Keratinocyte (primary cell): Measurements from ENCODE around the gene MDM4. TPM values are rescaled to one million over a fixed set of nuclear protein-coding genes. Genes with fewer than 3 reads are reported as not detected.

ENCODE experiments used
- DNase-seq: peaks from one replicate; pipeline ENCODE4 v3.0.0-alpha.2; 2011; ENCODE audit warnings: low read depth, missing footprints, low spot score
- FAIRE-seq: peaks from 2 replicates; lab custom pipeline; 2011; peaks lifted over from hg19 to GRCh38; lab: Jason Lieb, UNC
- H2AFZ ChIP-seq: 2 replicates; pipeline ENCODE4 v1.6.0; 2012; ENCODE audit warnings: low read length, control low read depth, inconsistent platforms; ENCODE audit not compliant: control insufficient read depth
- H3K27ac ChIP-seq: 2 replicates; pipeline ENCODE4 v1.5.1; 2011; ENCODE audit warnings: low read length; ENCODE audit not compliant: control insufficient read depth, insufficient read depth
- H3K27me3 ChIP-seq: 3 replicates; pipeline ENCODE4 v1.6.0; 2011; ENCODE audit warnings: low read length; ENCODE audit not compliant: control insufficient read depth, insufficient read depth; ENCODE audit errors: extremely low read depth
- H3K36me3 ChIP-seq, 2 experiments: 2 replicates in 1 of 2; 3 replicates in 1 of 2; pipeline ENCODE4 v1.5.1; 2011; ENCODE audit warnings: low read length in 2 of 2, mild to moderate bottlenecking in 1 of 2; ENCODE audit not compliant: control insufficient read depth in 2 of 2, insufficient read depth in 2 of 2; ENCODE audit errors: extremely low read depth in 1 of 2
- H3K4me1 ChIP-seq: 3 replicates; pipeline ENCODE4 v1.5.1; 2011; ENCODE audit warnings: low read length; ENCODE audit not compliant: control insufficient read depth, insufficient read depth; ENCODE audit errors: extremely low read depth
- H3K4me2 ChIP-seq: 3 replicates; pipeline ENCODE4 v1.6.0; 2011; ENCODE audit warnings: low read depth, low read length; ENCODE audit not compliant: control insufficient read depth, insufficient read depth; ENCODE audit errors: extremely low read depth
- H3K4me3 ChIP-seq, 3 experiments: fragments of 200-600 bp in 1 of 3; sonication (generic) in 1 of 3; 2 replicates in 2 of 3; 3 replicates in 1 of 3; pipeline ENCODE4 v1.5.1; 2011 to 2016; ENCODE audit warnings: low read length in 3 of 3, mild to moderate bottlenecking in 3 of 3, control low read depth in 2 of 3, inconsistent platforms in 1 of 3, low read depth in 1 of 3, mixed read lengths in 1 of 3, mixed run types in 1 of 3, moderate library complexity in 1 of 3; ENCODE audit not compliant: control insufficient read depth in 2 of 3, insufficient read depth in 2 of 3; ENCODE audit errors: extremely low read depth in 1 of 3
- H3K79me2 ChIP-seq: 2 replicates; pipeline ENCODE4 v1.6.0; 2012; ENCODE audit warnings: low read length; ENCODE audit not compliant: control insufficient read depth, insufficient read depth
- H3K9ac ChIP-seq: 3 replicates; pipeline ENCODE4 v1.6.0; 2011; ENCODE audit warnings: low read length; ENCODE audit not compliant: control insufficient read depth, insufficient read depth; ENCODE audit errors: extremely low read depth
- H3K9me1 ChIP-seq: 3 replicates; pipeline ENCODE4 v1.6.0; 2011; ENCODE audit warnings: low read length; ENCODE audit not compliant: control insufficient read depth, insufficient read depth; ENCODE audit errors: extremely low read depth
- H3K9me3 ChIP-seq: 2 replicates; pipeline ENCODE4 v1.5.1; 2012; ENCODE audit warnings: low read depth, low read length; ENCODE audit not compliant: control insufficient read depth
- H4K20me1 ChIP-seq: 3 replicates; pipeline ENCODE4 v1.6.0; 2011; ENCODE audit warnings: low read length; ENCODE audit not compliant: control insufficient read depth, insufficient read depth; ENCODE audit errors: extremely low read depth
- CTCF ChIP-seq, 3 experiments: IDR thresholded peaks in 1 of 3; conservative IDR thresholded peaks in 1 of 3; optimal IDR thresholded peaks in 1 of 3; 2 replicates in 2 of 3; 3 replicates in 1 of 3; pipeline versions ENCODE3 to v1.5.1; 2011; ENCODE audit warnings: low read length in 3 of 3, mild to moderate bottlenecking in 3 of 3, moderate library complexity in 2 of 3, control low read depth in 1 of 3, inconsistent platforms in 1 of 3; ENCODE audit not compliant: insufficient read depth in 2 of 3; ENCODE audit errors: extremely low read depth in 1 of 3
- EZH2 ChIP-seq: IDR thresholded peaks from one replicate; pipeline ENCODE4 v1.6.1; 2012; ENCODE audit warnings: inconsistent platforms, mild to moderate bottlenecking, low read length, moderate library complexity
- dilution Hi-C: fragments of 300-500 bp; cut with MboI; formaldehyde crosslinking; loops from one replicate; pipeline ENCODE4 v1.7.0; 2020; ENCODE audit warnings: low sequenced_read_pairs; ENCODE audit not compliant: extremely low pct_ligation_motif_present
- polyA plus RNA-seq, 5 experiments: library from polyadenylated mRNA; depleted of rRNA in 3 of 5; stranded (reverse) in 3 of 5; stranded (forward) in 1 of 5; unstranded in 1 of 5; fragments of >200 nt; gene quantifications; 1 replicate in 1 of 5; 2 replicates in 3 of 5; 3 replicates in 1 of 5; pipeline versions ENCODE4 v1.2.1 to v1.2.3, GENCODE V29; 2011 to 2012; ENCODE audit warnings: missing spikeins in 2 of 5, low read depth in 1 of 5, low replicate concordance in 1 of 5

Gene MDM4
- polyA plus RNA-seq, 1 donor (not counting 4 experiments of a cell fraction or from before 2014, with no cell fraction given) = 17.8 TPM

- H3K79me2 ChIP-seq = no peaks in the 10 kb centered on the region
- H3K9me1 ChIP-seq = no peaks in the 10 kb centered on the region
- H3K4me2 ChIP-seq = no peak overlapping the region
- no peak overlapping the region for H2AFZ ChIP-seq
- no peaks in the 10 kb centered on the region for H4K20me1 ChIP-seq
- no peak for DNase-seq
- dilution Hi-C loops = no loop called here
- no peaks in the 10 kb centered on the region for H3K27me3 ChIP-seq
- no peaks in the 10 kb centered on the region for H3K4me1 ChIP-seq
- H3K27ac ChIP-seq = no peak overlapping the region
- H3K4me3 ChIP-seq = no peak overlapping the region
- no peaks in the 10 kb centered on the region for H3K9me3 ChIP-seq
- TF ChIP-seq CTCF (optimal IDR thresholded peaks at IDR 0.05 in 1 of 3, IDR thresholded peaks at IDR 0.05 in 1 of 3, conservative IDR thresholded peaks at IDR 0.05 in 1 of 3; ENCODE audit: extremely low read depth in 1 of 3, insufficient read depth in 2 of 3, low read length in 3 of 3) = no peak
- TF ChIP-seq EZH2 = no peak
- no peak for FAIRE-seq
- no peak overlapping the region for H3K9ac ChIP-seq
- H3K36me3 ChIP-seq = no peaks in the 10 kb centered on the region
Observed at GRCh38 chr1:204581759-204582158, 65.6 kb downstream of the MDM4 start.

GRCh38 chr1:204583909-204584632, 67.9 kb downstream of the MDM4 start:
- Histone ChIP-seq H3K79me2 (no peaks in the 10 kb centered on the region), H4K20me1 (no peaks in the 10 kb centered on the region), H3K27me3 (no peaks in the 10 kb centered on the region), H3K4me2 (no peak overlapping the region), H3K4me1 (peaks cover 6% of the 10 kb centered on the region), H3K9me3 (no peaks in the 10 kb centered on the region), H3K4me3 (no peak overlapping the region), H3K27ac (no peak overlapping the region), H3K9ac (no peak overlapping the region), H3K36me3 (no peaks in the 10 kb centered on the region), H3K9me1 (no peaks in the 10 kb centered on the region), H2AFZ (no peak overlapping the region)
- DNase-seq (no peak), FAIRE-seq (no peak)
- dilution Hi-C loops = no loop called here
- TF ChIP-seq CTCF (optimal IDR thresholded peaks at IDR 0.05 in 1 of 3, IDR thresholded peaks at IDR 0.05 in 1 of 3, conservative IDR thresholded peaks at IDR 0.05 in 1 of 3; ENCODE audit: extremely low read depth in 1 of 3, insufficient read depth in 2 of 3, low read length in 3 of 3) (no peak), EZH2 (no peak)
